Suprapubic skin (tissue), 4 donors: ENCODE results near the gene CBX4. TPM values are rescaled to one million over a fixed set of nuclear protein-coding genes. Genes with fewer than 3 reads are reported as not detected.

Experiments
- DNase-seq, 2 donors: peaks; one replicate each; pipeline ENCODE4 v3.0.0-alpha.2; 2019; ENCODE audit warnings: low spot score in 2 of 2
- H3K27ac ChIP-seq: fragments of 200-600 bp; sonication (generic); one replicate; pipeline ENCODE4 v1.5.1; 2019
- H3K27me3 ChIP-seq: fragments of 200-600 bp; sonication (generic); one replicate; pipeline ENCODE4 v1.5.1; 2019
- H3K36me3 ChIP-seq: fragments of 200-600 bp; sonication (generic); one replicate; pipeline ENCODE4 v1.5.1; 2019
- H3K4me1 ChIP-seq: fragments of 200-600 bp; sonication (generic); one replicate; pipeline ENCODE4 v1.5.1; 2019
- H3K4me3 ChIP-seq: fragments of 200-600 bp; sonication (generic); one replicate; pipeline ENCODE4 v1.5.1; 2019; ENCODE audit warnings: mild to moderate bottlenecking
- H3K9me3 ChIP-seq: fragments of 200-600 bp; sonication (generic); one replicate; pipeline ENCODE4 v1.5.1; 2019
- EP300 ChIP-seq: sonication (generic); formaldehyde crosslinking; IDR thresholded peaks from one replicate; pipeline ENCODE4 v1.6.1; 2017; ENCODE audit warnings: antibody characterized with exemption
- POLR2A ChIP-seq, 2 donors: fragments of 450-650 bp; IDR thresholded peaks; one replicate each; pipeline ENCODE4 v1.6.1; 2017; ENCODE audit warnings: antibody characterized with exemption in 2 of 2, mild to moderate bottlenecking in 2 of 2, moderate library complexity in 2 of 2
- POLR2AphosphoS5 ChIP-seq, 3 donors: sonication (generic); formaldehyde crosslinking; IDR thresholded peaks; one replicate each; pipeline ENCODE4 v1.6.1; 2017; ENCODE audit warnings: antibody characterized with exemption in 3 of 3
- WGBS: methylation state at CpG from one replicate; pipeline ENCODE4 v1.1.5; 2018; 5-methylcytosine and 5-hydroxymethylcytosine counted together
- total RNA-seq, 4 donors: library from RNA; depleted of rRNA; stranded (reverse); fragments of >200 nt; gene quantifications; one replicate each; pipeline ENCODE4 v1.1.0, GENCODE V29; 2016
- TF ChIP-seq, protein P1 (sequence below), 2 donors: fragments of 200-600 bp in 1 of 2; fragments of 450-650 bp in 1 of 2; sonication (generic) in 1 of 2; IDR thresholded peaks; one replicate each; pipeline ENCODE4 v1.5.1; 2016 to 2019; ENCODE audit warnings: antibody characterized with exemption in 2 of 2, mild to moderate bottlenecking in 1 of 2, moderate library complexity in 1 of 2

CBX4 gene
- total RNA-seq, 4 donors from 2014 or later, result 33.0 to 47.7 (median 38.0) TPM

DNA sequence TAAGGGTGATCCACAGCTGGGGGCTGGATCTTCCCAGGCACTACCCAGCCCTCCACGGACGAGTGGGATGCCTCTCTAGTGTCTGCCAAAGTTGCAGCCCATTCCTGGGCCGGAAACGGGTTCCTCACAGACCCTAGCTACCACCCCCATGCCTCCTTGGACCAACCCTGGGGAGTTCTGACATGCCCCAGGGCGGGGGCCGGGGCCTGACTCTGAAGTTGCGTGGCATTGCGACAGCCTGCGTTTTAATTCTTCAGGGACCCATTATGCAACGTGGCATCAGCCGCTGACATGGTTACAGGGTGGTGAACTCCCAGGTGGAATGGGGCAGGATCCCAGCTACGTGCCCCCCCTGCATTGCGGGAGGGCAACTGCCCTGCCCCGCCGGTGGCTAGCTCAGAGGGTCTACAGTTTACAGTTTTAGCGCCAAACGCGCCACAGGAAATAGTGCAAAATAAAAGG, 2.7 kb downstream of the CBX4 start:
- peaks cover 78% of the 10 kb centered on the region for H3K4me1 ChIP-seq
- 26% methylated on average over 16 of the region's 18 CpGs for WGBS
- no peaks in the 10 kb centered on the region for H3K9me3 ChIP-seq
- peaks cover 15% of the 10 kb centered on the region for H3K27me3 ChIP-seq
- peaks cover 20% of the 10 kb centered on the region for H3K36me3 ChIP-seq
- H3K4me3 ChIP-seq, result peak overlapping the region; percentile 87
- no peak for DNase-seq
- TF ChIP-seq EP300, result no peak
- no peak for TF ChIP-seq POLR2A (IDR thresholded peaks at IDR 0.05)
- no peak for TF ChIP-seq POLR2AphosphoS5 (IDR thresholded peaks at IDR 0.05)
- TF ChIP-seq, protein P1, sequence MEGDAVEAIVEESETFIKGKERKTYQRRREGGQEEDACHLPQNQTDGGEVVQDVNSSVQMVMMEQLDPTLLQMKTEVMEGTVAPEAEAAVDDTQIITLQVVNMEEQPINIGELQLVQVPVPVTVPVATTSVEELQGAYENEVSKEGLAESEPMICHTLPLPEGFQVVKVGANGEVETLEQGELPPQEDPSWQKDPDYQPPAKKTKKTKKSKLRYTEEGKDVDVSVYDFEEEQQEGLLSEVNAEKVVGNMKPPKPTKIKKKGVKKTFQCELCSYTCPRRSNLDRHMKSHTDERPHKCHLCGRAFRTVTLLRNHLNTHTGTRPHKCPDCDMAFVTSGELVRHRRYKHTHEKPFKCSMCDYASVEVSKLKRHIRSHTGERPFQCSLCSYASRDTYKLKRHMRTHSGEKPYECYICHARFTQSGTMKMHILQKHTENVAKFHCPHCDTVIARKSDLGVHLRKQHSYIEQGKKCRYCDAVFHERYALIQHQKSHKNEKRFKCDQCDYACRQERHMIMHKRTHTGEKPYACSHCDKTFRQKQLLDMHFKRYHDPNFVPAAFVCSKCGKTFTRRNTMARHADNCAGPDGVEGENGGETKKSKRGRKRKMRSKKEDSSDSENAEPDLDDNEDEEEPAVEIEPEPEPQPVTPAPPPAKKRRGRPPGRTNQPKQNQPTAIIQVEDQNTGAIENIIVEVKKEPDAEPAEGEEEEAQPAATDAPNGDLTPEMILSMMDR (IDR thresholded peaks at IDR 0.05), result no peak
- peak overlapping the region; percentile 96 for H3K27ac ChIP-seq

DNA sequence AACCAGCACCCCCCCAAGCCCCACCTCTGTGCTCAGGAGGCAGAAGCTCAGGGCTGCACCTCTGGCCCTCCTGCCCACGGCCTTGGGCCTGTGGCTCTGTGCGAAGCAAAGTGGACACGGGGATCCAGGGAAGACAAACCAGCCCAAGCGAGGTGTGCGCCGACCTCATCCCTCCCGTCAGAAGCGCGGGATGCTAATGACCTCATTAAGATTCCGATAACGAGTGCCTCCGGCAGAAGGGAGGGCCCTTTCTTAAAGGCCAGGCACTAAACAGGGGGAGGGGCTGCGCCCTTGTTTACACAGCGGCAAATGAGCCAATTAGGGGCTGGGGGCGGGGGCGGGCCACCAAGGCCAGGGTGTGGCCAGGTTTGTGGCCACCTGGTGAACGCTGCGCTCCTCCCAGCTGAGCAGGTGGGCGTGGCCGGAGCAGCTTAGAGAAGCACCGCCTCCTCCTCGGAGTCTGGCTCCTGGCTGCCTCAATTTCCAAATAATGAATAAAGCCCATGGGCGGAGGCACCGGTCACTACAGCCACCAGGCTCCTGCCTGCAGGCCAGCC, 3.2 kb downstream of the CBX4 start:
- no peaks in the 10 kb centered on the region for H3K9me3 ChIP-seq
- peaks cover 77% of the 10 kb centered on the region for H3K4me1 ChIP-seq
- 58% methylated on average over 17 of the region's 24 CpGs for WGBS
- TF ChIP-seq EP300 (no peak), POLR2AphosphoS5 (IDR thresholded peaks at IDR 0.05) (no peak)
- TF ChIP-seq, protein P1 (IDR thresholded peaks at IDR 0.05), result no peak
- peaks cover 20% of the 10 kb centered on the region for H3K36me3 ChIP-seq
- H3K27ac ChIP-seq, result no peak overlapping the region
- DNase-seq, result peak in 1 of 2 donors; percentile 82
- peak overlapping the region; percentile 87 for H3K4me3 ChIP-seq
- peaks cover 10% of the 10 kb centered on the region for H3K27me3 ChIP-seq

DNA sequence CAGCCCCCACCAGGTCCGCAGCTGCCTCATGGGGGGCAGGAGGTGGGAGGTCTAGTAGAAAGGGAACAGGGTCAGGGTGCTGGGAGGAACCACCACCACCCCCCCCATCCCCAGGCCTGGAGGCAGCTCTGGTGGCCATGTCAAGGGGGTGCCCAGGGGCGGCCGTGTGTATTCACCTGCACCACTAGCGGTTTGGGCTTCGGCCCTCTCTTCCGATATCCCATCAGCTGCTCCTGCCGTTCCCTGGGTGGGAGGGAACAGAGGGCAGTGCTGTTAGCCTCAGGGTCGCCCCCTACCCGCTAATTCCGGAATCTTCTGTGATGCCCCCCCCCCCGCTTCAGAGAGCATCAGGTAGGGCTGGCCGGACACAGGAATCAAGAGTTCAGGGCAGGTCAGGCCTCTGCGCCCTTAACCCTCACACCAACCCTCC, 3.8 kb downstream of the CBX4 start:
- H3K27me3 ChIP-seq, result peaks cover 5% of the 10 kb centered on the region
- 100% methylated on average over 3 of the region's 13 CpGs for WGBS

DNA sequence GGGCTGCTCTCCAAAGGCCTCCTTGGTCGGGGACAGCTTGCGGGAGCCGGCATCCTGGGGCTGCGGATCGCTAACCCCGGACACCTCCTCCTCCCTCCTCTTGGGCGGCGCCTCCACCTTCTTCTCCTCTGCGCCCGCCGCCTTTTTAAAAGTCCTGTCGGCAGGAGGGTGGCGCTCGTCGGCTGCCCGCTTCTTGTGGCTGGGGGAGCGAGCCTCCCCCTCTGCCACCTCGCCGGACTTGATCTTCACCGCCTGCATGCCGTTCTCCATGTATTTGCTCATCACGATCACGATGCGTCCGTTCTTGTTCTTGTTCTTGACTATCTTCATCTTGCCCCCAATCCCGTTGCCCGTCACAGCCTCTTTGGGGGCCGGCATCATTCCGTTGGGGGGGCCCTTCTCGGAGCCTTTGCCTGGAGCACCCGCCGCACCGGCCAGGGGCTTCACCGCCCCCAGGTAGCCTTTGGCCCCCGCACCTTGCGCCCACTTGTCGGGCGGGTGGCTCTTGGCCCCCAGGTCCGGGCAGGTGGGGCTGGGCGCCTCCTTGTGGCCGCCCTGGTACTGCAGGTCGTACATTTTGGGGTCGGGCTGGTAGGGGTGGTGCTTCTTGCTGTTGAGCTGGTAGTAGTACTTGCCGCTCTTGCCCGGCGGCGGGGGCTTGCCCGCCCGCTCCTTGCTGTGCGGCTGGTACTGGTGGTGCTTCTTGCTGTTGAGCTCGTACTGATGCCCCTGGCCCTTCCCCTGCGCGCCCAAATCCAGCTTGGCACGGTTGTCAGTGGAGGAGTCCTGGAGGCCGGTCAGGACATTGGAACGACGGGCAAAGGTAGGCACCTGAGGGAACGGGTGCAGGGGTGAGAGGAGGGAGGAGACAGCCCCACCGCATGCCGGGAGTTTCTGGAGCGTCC, 4.4 kb downstream of the CBX4 start:
- peaks cover 20% of the 10 kb centered on the region for H3K36me3 ChIP-seq
- H3K4me1 ChIP-seq, result peaks cover 70% of the 10 kb centered on the region
- TF ChIP-seq POLR2AphosphoS5 (IDR thresholded peaks at IDR 0.05), result no peak
- TF ChIP-seq, protein P1 (IDR thresholded peaks at IDR 0.05), result peak; percentile 30 to 59
- DNase-seq, result no peak
- 93% methylated on average over 44 of the region's 61 CpGs for WGBS
- H3K27me3 ChIP-seq, result no peaks in the 10 kb centered on the region
- no peak overlapping the region for H3K4me3 ChIP-seq
- no peak overlapping the region for H3K27ac ChIP-seq
- H3K9me3 ChIP-seq, result no peaks in the 10 kb centered on the region

More for the DNA sequence above, 3.8 kb downstream of the CBX4 start:
- H3K36me3 ChIP-seq, result peaks cover 20% of the 10 kb centered on the region
- H3K9me3 ChIP-seq, result no peaks in the 10 kb centered on the region
- peaks cover 75% of the 10 kb centered on the region for H3K4me1 ChIP-seq
- no peak overlapping the region for H3K27ac ChIP-seq
- TF ChIP-seq EP300 (no peak), POLR2AphosphoS5 (IDR thresholded peaks at IDR 0.05) (no peak), POLR2A (IDR thresholded peaks at IDR 0.05) (no peak)
- TF ChIP-seq, protein P1 (IDR thresholded peaks at IDR 0.05), result no peak
- no peak for DNase-seq
- H3K4me3 ChIP-seq, result no peak overlapping the region
